ENCODE data around the gene UTS2.
A peak's percentile ranks its signal among the peaks of the same experiment; 100 is the strongest.

The UTS2 gene

DNA sequence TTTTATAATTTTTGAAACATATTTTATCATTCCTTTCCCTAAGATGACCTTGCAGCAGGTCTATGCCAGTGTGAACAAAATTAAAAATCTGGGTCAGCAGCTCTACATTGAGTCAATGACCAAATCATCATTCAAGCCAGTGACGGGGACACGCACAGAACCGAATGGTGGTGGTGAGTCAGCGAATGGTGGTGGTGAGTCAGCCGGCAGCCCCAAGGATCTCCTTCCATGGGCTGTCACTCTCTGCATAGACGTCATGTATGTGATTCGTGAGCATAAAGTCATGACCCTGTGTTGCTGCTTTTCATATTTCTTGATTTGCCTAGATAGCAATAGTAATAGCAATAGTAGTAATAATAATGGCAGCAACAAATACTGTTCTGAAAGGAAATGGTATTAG, 42.5 kb downstream of the UTS2 start:
- DNase-seq (ENCODE audit: low spot score) = peak; percentile 72

GRCh38 chr1:7809742-7810141, 43.1 kb downstream of the UTS2 start:
- no peak for DNase-seq (ENCODE audit: low spot score)

DNA sequence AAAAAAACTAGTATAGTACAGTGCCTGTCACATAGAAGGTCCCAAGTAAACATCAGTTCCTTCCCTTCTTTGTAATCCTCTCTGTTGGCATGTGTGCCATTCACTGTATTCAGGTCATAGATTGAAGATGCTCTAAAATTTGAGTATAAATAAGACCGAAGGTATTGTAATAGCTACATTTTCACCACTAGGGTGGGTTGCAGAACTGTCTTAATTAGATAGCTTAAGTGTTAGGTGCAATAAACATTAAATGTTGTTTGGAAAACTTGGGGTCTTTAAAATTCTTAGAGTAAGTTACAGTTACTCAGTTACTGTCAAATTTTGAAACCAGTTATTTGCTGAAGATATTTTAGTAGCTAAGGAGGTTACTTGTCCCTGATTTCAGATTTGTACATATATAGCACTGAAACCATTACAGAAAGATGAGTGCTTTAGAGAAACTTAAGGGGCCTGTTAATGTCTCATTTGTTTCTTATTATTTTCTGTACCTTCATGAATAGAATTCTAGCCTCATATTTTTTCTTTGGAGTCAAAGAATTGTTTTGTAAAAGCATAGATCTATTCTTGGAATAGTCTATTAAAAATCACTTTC, 44.5 kb downstream of the UTS2 start:
- DNase-seq (ENCODE audit: low spot score) = peak; percentile 22

DNA sequence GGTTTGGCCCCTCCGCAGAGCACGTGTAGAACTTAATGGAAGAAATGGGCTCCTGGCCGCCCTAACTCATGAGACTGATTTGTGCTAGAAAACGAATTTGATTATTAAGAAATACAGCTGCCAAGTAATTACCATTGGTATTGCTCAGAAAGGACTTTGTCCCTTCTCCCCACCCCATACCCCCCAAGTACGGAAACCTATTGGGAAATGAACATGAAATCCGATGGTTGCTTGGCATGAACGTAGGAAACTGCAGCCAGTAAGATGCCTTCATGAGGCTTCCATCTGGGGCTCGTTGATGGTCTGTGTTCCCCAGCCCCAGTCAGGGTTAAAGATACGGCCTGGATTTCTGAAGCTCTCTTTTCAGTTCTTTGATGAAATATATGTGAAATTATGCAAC, 47.4 kb downstream of the UTS2 start:
- no peak for DNase-seq (ENCODE audit: low spot score)

All from GM03348 (cell line).